ENCODE measurements around the gene OR5AU1. TPM values are rescaled to one million over a fixed set of nuclear protein-coding genes. Genes with fewer than 3 reads are reported as not detected.
A peak's percentile ranks its signal among the peaks of the same experiment; 100 is the strongest.

The OR5AU1 gene
- not detected for total RNA-seq
- not detected for polyA plus RNA-seq

- no peak for FAIRE-seq
- H3K27me3 ChIP-seq: peaks cover 0 to 5% (median 0%) of the 10 kb centered on the region in 4 donors
- ATAC-seq: no peak
- no peak within 1 kb of the TSS for H3K27ac ChIP-seq
- no peaks in the 10 kb centered on the region for H3K9me3 ChIP-seq
- no peak for TF ChIP-seq CTCF (IDR thresholded peaks at IDR 0.05)
- no peaks in the 10 kb centered on the region for H3K36me3 ChIP-seq
- DNase-seq: no peak
- no peaks in the 10 kb centered on the region for H3K4me1 ChIP-seq
- no peak within 1 kb of the TSS for H3K4me3 ChIP-seq
- intact Hi-C loops (cut with DNase I): no loop called here
Measured at GRCh38 chr14:21155963-21156362, at the start of gene OR5AU1. Gene OR5AU1 (minus strand): TSS chr14:21156063. CDS start chr14:21155872, 191 bp downstream.

GRCh38 chr14:21205026-21205677 is 49.3 kb upstream of the OR5AU1 start:
- H3K4me1 ChIP-seq: no peaks in the 10 kb centered on the region
- ATAC-seq: no peak
- no peak for TF ChIP-seq CTCF (IDR thresholded peaks at IDR 0.05)
- no peak for FAIRE-seq
- 91% methylated on average over 4 of the region's 4 CpGs for WGBS, 2 donors
- DNase-seq: no peak
- peaks cover 0 to 41% (median 17%) of the 10 kb centered on the region in 3 donors for H3K36me3 ChIP-seq
- no peak overlapping the region for H3K4me3 ChIP-seq
- no peaks in the 10 kb centered on the region for H3K27me3 ChIP-seq
- H3K27ac ChIP-seq: no peak overlapping the region
- intact Hi-C loops (cut with DNase I): no loop called here
- no peaks in the 10 kb centered on the region for H3K9me3 ChIP-seq

GRCh38 chr14:21204167-21205025 is 48.5 kb upstream of the OR5AU1 start:
- peaks cover 0 to 33% (median 11%) of the 10 kb centered on the region in 3 donors for H3K36me3 ChIP-seq
- H3K27ac ChIP-seq: no peak overlapping the region
- WGBS, 2 donors: 90 to 94% methylated on average over 8 of the region's 8 CpGs
- no peak for FAIRE-seq
- H3K4me3 ChIP-seq: no peak overlapping the region
- H3K4me1 ChIP-seq: no peaks in the 10 kb centered on the region
- intact Hi-C loops (cut with DNase I): no loop called here
- no peaks in the 10 kb centered on the region for H3K9me3 ChIP-seq
- no peak for DNase-seq
- no peak for ATAC-seq
- no peak for TF ChIP-seq CTCF (IDR thresholded peaks at IDR 0.05)
- H3K27me3 ChIP-seq: no peaks in the 10 kb centered on the region

GRCh38 chr14:21203470-21204166 is 47.8 kb upstream of the OR5AU1 start:
- Histone ChIP-seq H3K27ac (no peak overlapping the region), H3K4me1 (no peaks in the 10 kb centered on the region), H3K36me3 (peaks cover 0 to 25% (median 7%) of the 10 kb centered on the region in 3 donors), H3K4me3 (no peak overlapping the region), H3K27me3 (no peaks in the 10 kb centered on the region), H3K9me3 (no peaks in the 10 kb centered on the region)
- intact Hi-C loops (cut with DNase I): no loop called here
- ATAC-seq (peak in 1 of 4 donors; percentile 14), DNase-seq (no peak), FAIRE-seq (no peak)
- WGBS, 2 donors: 79 to 83% methylated on average over 8 of the region's 8 CpGs
- TF ChIP-seq CTCF (IDR thresholded peaks at IDR 0.05): no peak
